ENCODE measurements around the gene PVALEF.

- TF ChIP-seq POLR2A (IDR thresholded peaks at IDR 0.05), result no peak
- no peak for TF ChIP-seq CTCF (IDR thresholded peaks at IDR 0.05 in 4 of 5, conservative IDR thresholded peaks at IDR 0.05 in 1 of 5)
Measured at GRCh38 chr17:81197831-81198490, 32.7 kb downstream of the PVALEF start.
